ENCODE results near the gene TUBGCP6.

DNA sequence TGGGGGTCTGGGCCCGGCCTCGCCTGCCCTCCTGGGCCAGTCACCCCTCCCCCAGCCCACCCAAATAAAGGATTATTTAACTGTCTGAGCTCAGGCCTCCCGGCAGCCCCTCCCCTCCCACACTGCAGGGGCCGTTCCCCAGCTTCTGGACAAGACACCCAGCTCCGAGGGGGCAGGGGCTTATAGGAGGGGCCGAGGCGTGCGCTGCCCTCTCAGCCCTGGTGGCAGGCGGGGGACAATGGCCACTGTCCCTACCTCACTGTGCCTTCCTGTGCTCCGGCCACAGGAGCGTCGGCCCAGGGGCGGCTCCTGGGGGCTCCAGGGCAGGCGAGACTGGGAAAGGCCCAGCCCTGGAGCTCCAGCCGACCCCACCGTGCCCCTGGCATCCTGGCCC lies 46.2 kb downstream of the TUBGCP6 start:
- TF ChIP-seq EP300 (IDR thresholded peaks at IDR 0.05): no peak
- TF ChIP-seq, protein P1, sequence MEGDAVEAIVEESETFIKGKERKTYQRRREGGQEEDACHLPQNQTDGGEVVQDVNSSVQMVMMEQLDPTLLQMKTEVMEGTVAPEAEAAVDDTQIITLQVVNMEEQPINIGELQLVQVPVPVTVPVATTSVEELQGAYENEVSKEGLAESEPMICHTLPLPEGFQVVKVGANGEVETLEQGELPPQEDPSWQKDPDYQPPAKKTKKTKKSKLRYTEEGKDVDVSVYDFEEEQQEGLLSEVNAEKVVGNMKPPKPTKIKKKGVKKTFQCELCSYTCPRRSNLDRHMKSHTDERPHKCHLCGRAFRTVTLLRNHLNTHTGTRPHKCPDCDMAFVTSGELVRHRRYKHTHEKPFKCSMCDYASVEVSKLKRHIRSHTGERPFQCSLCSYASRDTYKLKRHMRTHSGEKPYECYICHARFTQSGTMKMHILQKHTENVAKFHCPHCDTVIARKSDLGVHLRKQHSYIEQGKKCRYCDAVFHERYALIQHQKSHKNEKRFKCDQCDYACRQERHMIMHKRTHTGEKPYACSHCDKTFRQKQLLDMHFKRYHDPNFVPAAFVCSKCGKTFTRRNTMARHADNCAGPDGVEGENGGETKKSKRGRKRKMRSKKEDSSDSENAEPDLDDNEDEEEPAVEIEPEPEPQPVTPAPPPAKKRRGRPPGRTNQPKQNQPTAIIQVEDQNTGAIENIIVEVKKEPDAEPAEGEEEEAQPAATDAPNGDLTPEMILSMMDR (IDR thresholded peaks at IDR 0.05): no peak
- no peak for TF ChIP-seq POLR2A (IDR thresholded peaks at IDR 0.05)

Measured in stomach (tissue), 4 donors.